HCT116 (cell line): ENCODE results near the gene PSRC1. TPM values are rescaled to one million over a fixed set of nuclear protein-coding genes. Genes with fewer than 3 reads are reported as not detected.

Experiments used
- ATAC-seq: fragments of 200-7000 bp; cut with Tn5 transposase; 2 replicates; pipeline ENCODE4 v1.9.1; 2020; ENCODE audit warnings: mild to moderate bottlenecking, moderate library complexity
- BruUV-seq: library from RNA; stranded (reverse); fragments of 400-500 nt; replicated peaks from 2 replicates; lab custom pipeline; 2021; lab: Mats Ljungman, UMichigan
- CTCF ChIA-PET: fragments of 300-600 bp; sonication (Branson Sonifier 250); formaldehyde crosslinking; loops from one replicate; lab custom pipeline; 2021; ENCODE audit warnings: antibody characterized with exemption; lab: Charles Lee
- POLR2A ChIA-PET: fragments of 300-600, 350-600 bp; sonication (Branson Sonifier 250); formaldehyde crosslinking; loops from one replicate; lab custom pipeline; 2021; ENCODE audit warnings: antibody characterized with exemption; lab: Charles Lee
- RAD21 ChIA-PET, 2 experiments: fragments of 300-600 bp; sonication (Branson Sonifier 250); formaldehyde crosslinking; loops; one replicate each; lab custom pipeline; 2023; ENCODE audit warnings: low total read pairs in 2 of 2; ENCODE audit not compliant: uncharacterized antibody in 2 of 2, unreplicated experiment in 2 of 2, low non-redundant PET in 1 of 2; lab: Charles Lee
- DNase-seq: peaks from one replicate; pipeline ENCODE4 v3.0.0-alpha.2; 2010; ENCODE audit warnings: low read depth, low spot score
- H2AFZ ChIP-seq: fragments of 200-600 bp; shearing (Covaris generic), sonication (generic); 2 replicates; pipeline ENCODE4 v1.6.1; 2017; ENCODE audit warnings: low read depth, mixed run types, mixed read lengths, antibody characterized with exemption, low read length; ENCODE audit not compliant: poor library complexity, severe bottlenecking
- H3K27ac ChIP-seq: 2 replicates; pipeline ENCODE4 v1.5.1; 2012; ENCODE audit warnings: low read depth, low read length
- H3K27me3 ChIP-seq: fragments of 200-600 bp; sonication (generic); 2 replicates; pipeline ENCODE4 v1.6.1; 2016; ENCODE audit warnings: mixed run types, low read length, mixed read lengths; ENCODE audit not compliant: insufficient read depth
- H3K36me3 ChIP-seq, 2 experiments: fragments of 200-500 bp in 1 of 2; fragments of 200-600 bp in 1 of 2; sonication (Bioruptor generic) in 1 of 2; sonication (generic) in 1 of 2; 2 replicates each; pipeline versions ENCODE4 v1.5.1 to v1.6.1; 2014 to 2016; ENCODE audit warnings: low read length in 2 of 2, inconsistent platforms in 1 of 2, mixed read lengths in 1 of 2, mixed run types in 1 of 2; ENCODE audit not compliant: insufficient read depth in 2 of 2, control insufficient read depth in 1 of 2
- H3K4me1 ChIP-seq, 2 experiments: fragments of 200-600 bp in 1 of 2; sonication (generic) in 1 of 2; 2 replicates each; pipeline versions ENCODE4 v1.5.1 to v1.6.1; 2012 to 2017; ENCODE audit warnings: low read length in 2 of 2, inconsistent platforms in 1 of 2, mild to moderate bottlenecking in 1 of 2, mixed read lengths in 1 of 2, mixed run types in 1 of 2, moderate library complexity in 1 of 2; ENCODE audit not compliant: insufficient read depth in 2 of 2, control insufficient read depth in 1 of 2
- H3K4me2 ChIP-seq: fragments of 200-600 bp; sonication (generic); 2 replicates; pipeline ENCODE4 v1.6.1; 2017; ENCODE audit warnings: mixed run types, low read length, mixed read lengths
- H3K4me3 ChIP-seq, 2 experiments: fragments of 200-600 bp in 1 of 2; sonication (generic) in 1 of 2; replicated peaks in 1 of 2; 2 replicates each; pipeline ENCODE4 v1.5.1; 2011 to 2016; ENCODE audit warnings: low read length in 2 of 2, control low read depth in 1 of 2, low read depth in 1 of 2, mild to moderate bottlenecking in 1 of 2, mixed read lengths in 1 of 2, mixed run types in 1 of 2
- H3K79me2 ChIP-seq: fragments of 200-600 bp; sonication (generic); 2 replicates; pipeline ENCODE4 v1.6.1; 2017; ENCODE audit warnings: mild to moderate bottlenecking, mixed run types, low read length, moderate library complexity, mixed read lengths; ENCODE audit not compliant: insufficient read depth
- H3K9ac ChIP-seq: fragments of 200-600 bp; sonication (generic); 2 replicates; pipeline ENCODE4 v1.6.1; 2016; ENCODE audit warnings: low read length, mixed read lengths
- H3K9me2 ChIP-seq: fragments of 200-600 bp; sonication (generic), shearing (Covaris generic); 2 replicates; pipeline ENCODE4 v1.6.1; 2017; ENCODE audit warnings: mixed run types, mild to moderate bottlenecking, moderate library complexity; ENCODE audit not compliant: insufficient read depth
- H3K9me3 ChIP-seq, 2 experiments: fragments of 200-500 bp in 1 of 2; fragments of 200-600 bp in 1 of 2; sonication (Bioruptor generic) in 1 of 2; sonication (generic) in 1 of 2; 2 replicates each; pipeline ENCODE4 v1.6.1; 2014 to 2017; ENCODE audit warnings: low read length in 2 of 2, mixed read lengths in 2 of 2, inconsistent platforms in 1 of 2, low read depth in 1 of 2, mild to moderate bottlenecking in 1 of 2, mixed run types in 1 of 2, moderate library complexity in 1 of 2; ENCODE audit not compliant: control insufficient read depth in 1 of 2, insufficient read depth in 1 of 2
- H4K20me1 ChIP-seq: fragments of 200-600 bp; sonication (generic), shearing (Covaris generic); 2 replicates; pipeline ENCODE4 v1.6.1; 2017; ENCODE audit warnings: mixed run types, mild to moderate bottlenecking, moderate library complexity; ENCODE audit not compliant: insufficient read depth
- CBX3 ChIP-seq: IDR thresholded peaks from 2 replicates; pipeline ENCODE4 v1.6.1; 2012; ENCODE audit warnings: low read depth
- CEBPB ChIP-seq: IDR thresholded peaks from 2 replicates; pipeline ENCODE4 v1.6.1; 2012; ENCODE audit warnings: low read depth
- EGR1 ChIP-seq: IDR thresholded peaks from 2 replicates; pipeline ENCODE4 v1.6.1; 2012; ENCODE audit warnings: low read depth
- ELF1 ChIP-seq: IDR thresholded peaks from 2 replicates; pipeline ENCODE4 v1.6.1; 2012; ENCODE audit warnings: low read depth, borderline replicate concordance
- EZH2 ChIP-seq: fragments of 200-600 bp; sonication (generic); IDR thresholded peaks from 2 replicates; pipeline ENCODE4 v1.6.1; 2017; ENCODE audit warnings: antibody characterized with exemption, mixed run types
- POLR2A ChIP-seq: IDR thresholded peaks from 2 replicates; pipeline ENCODE4 v1.7.0; 2011; ENCODE audit warnings: borderline replicate concordance; ENCODE audit not compliant: insufficient read depth, insufficient read length; ENCODE audit errors: extremely low read depth
- SIN3A ChIP-seq: IDR thresholded peaks from 2 replicates; pipeline ENCODE4 v1.6.1; 2012; ENCODE audit warnings: low read depth
- TCF7L2 ChIP-seq: IDR thresholded peaks from 2 replicates; pipeline ENCODE4 v1.7.0; 2011; ENCODE audit warnings: borderline replicate concordance, inconsistent platforms; ENCODE audit not compliant: insufficient read depth, insufficient read length; ENCODE audit errors: extremely low read depth
- ZFX ChIP-seq: fragments of 450-650 bp; IDR thresholded peaks from 2 replicates; pipeline ENCODE4 v1.6.1; 2017
- ZNF274 ChIP-seq: fragments of 200-500 bp; sonication (Bioruptor generic); IDR thresholded peaks from 2 replicates; pipeline ENCODE4 v1.6.1; 2014; ENCODE audit warnings: mild to moderate bottlenecking, low read depth, low read length, inconsistent platforms
- intact Hi-C: fragments of 100-400 bp; cut with micrococcal nuclease; formaldehyde crosslinking; loops from 2 replicates; pipeline ENCODE4 v1.10.0; 2022
- total RNA-seq: library from RNA; stranded (reverse); gene quantifications from one replicate; pipeline ENCODE4 v1.2.1, GENCODE V29; 2021; ENCODE audit not compliant: unreplicated experiment
- TF ChIP-seq, protein P1 (sequence below): IDR thresholded peaks from 2 replicates; pipeline ENCODE4 v1.6.1; 2011; ENCODE audit warnings: mild to moderate bottlenecking, low read length, moderate library complexity; ENCODE audit not compliant: insufficient replicate concordance; ENCODE audit errors: extremely low read depth
- TF ChIP-seq, protein P2 (sequence below): IDR thresholded peaks from 2 replicates; pipeline ENCODE4 v1.6.1; 2012

The PSRC1 gene
- total RNA-seq, 1 experiment from 2014 or later, result 44.8 TPM

DNA sequence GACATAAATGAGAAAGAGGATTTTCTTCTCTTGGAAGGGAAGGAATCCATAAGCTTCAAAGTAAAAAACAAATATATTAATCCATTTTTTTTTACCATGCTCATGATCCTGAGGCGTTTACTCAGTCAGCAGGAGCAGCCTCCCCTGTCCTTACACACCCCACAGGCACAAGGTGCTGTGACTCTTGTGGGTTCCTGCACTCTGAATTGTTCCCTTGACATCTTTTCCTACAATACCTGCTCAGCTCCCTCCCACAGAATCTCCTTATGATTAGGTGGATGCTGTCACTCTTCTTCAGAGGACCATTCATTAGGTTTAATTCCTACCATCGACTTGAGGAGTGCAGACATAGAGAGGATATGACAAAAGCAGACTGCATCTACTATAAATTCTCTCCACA is 10.1 kb upstream of the PSRC1 start:
- Histone ChIP-seq H3K79me2 (no peaks in the 10 kb centered on the region), H3K4me1 (peaks cover 0 to 5% of the 10 kb centered on the region in 2 experiments; a peak in 1 of 4 replicates), H2AFZ (no peak overlapping the region), H3K4me2 (no peak overlapping the region), H3K27ac (no peak overlapping the region), H3K9me2 (no peaks in the 10 kb centered on the region), H3K27me3 (peaks cover 4% of the 10 kb centered on the region; the same call in 1 of the 2 replicates)
- TF ChIP-seq, protein P1, sequence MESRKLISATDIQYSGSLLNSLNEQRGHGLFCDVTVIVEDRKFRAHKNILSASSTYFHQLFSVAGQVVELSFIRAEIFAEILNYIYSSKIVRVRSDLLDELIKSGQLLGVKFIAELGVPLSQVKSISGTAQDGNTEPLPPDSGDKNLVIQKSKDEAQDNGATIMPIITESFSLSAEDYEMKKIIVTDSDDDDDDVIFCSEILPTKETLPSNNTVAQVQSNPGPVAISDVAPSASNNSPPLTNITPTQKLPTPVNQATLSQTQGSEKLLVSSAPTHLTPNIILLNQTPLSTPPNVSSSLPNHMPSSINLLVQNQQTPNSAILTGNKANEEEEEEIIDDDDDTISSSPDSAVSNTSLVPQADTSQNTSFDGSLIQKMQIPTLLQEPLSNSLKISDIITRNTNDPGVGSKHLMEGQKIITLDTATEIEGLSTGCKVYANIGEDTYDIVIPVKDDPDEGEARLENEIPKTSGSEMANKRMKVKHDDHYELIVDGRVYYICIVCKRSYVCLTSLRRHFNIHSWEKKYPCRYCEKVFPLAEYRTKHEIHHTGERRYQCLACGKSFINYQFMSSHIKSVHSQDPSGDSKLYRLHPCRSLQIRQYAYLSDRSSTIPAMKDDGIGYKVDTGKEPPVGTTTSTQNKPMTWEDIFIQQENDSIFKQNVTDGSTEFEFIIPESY, result no peak
- TF ChIP-seq EGR1 (no peak), SIN3A (no peak), CEBPB (no peak), CBX3 (no peak), ELF1 (no peak), POLR2A (no peak), TCF7L2 (no peak), EZH2 (no peak), ZNF274 (no peak), ZFX (no peak)
- TF ChIP-seq, protein P2, sequence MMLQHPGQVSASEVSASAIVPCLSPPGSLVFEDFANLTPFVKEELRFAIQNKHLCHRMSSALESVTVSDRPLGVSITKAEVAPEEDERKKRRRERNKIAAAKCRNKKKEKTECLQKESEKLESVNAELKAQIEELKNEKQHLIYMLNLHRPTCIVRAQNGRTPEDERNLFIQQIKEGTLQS, result no peak
- TF ChIP-seq, all 23 proteins: peak for 0
- Histone ChIP-seq H3K4me3 (no peak overlapping the region), H4K20me1 (no peaks in the 10 kb centered on the region), H3K9me3 (no peaks in the 10 kb centered on the region), H3K36me3 (no peaks in the 10 kb centered on the region), H3K9ac (no peak overlapping the region)
- ATAC-seq (no peak), DNase-seq (no peak)
- intact Hi-C loops, result no loop called here
- ChIA-PET POLR2A (no interaction called here), CTCF (interaction anchor here (1.0 kb wide), 1 partner anchor 14 kb away, joined by 3 read pairs; the partner anchor contains the start of gene MYBPHL), RAD21 (no interaction called here)
- BruUV-seq, result no TSS peak
